GM06990 (cell line): Measurements from ENCODE around the gene NGLY1.

Source experiments
- DNase-seq: peaks from one replicate; pipeline ENCODE4 v3.0.0-alpha.2; 2011; ENCODE audit not compliant: insufficient read length; ENCODE audit errors: extremely low read depth
- H3K27me3 ChIP-seq: replicated peaks from 2 replicates; pipeline ENCODE4 v1.6.0; 2011; ENCODE audit warnings: low read length; ENCODE audit not compliant: control insufficient read depth, insufficient read depth
- H3K36me3 ChIP-seq: 2 replicates; pipeline ENCODE4 v1.5.1; 2011; ENCODE audit warnings: low read length; ENCODE audit not compliant: control insufficient read depth, insufficient read depth
- H3K4me3 ChIP-seq: replicated peaks from 2 replicates; pipeline ENCODE4 v1.5.1; 2011; ENCODE audit warnings: low read depth, mild to moderate bottlenecking, control low read depth, low read length
- CTCF ChIP-seq: IDR thresholded peaks from 2 replicates; pipeline ENCODE4 v1.5.1; 2011; ENCODE audit warnings: low read length, control low read depth, mild to moderate bottlenecking, inconsistent platforms; ENCODE audit not compliant: insufficient read depth, poor library complexity, severe bottlenecking

Gene NGLY1

GRCh38 chr3:25690768-25691533 lies 92.3 kb downstream of the NGLY1 start:
- DNase-seq = no peak
- TF ChIP-seq CTCF = no peak
- no peaks in the 10 kb centered on the region; the same call in 1 of the 2 replicates for H3K27me3 ChIP-seq
- no peak overlapping the region for H3K4me3 ChIP-seq
- no peaks in the 10 kb centered on the region for H3K36me3 ChIP-seq

GRCh38 chr3:25689226-25689625 lies 94.0 kb downstream of the NGLY1 start:
- TF ChIP-seq CTCF = no peak
- Histone ChIP-seq H3K36me3 (no peaks in the 10 kb centered on the region), H3K4me3 (no peak overlapping the region), H3K27me3 (no peaks in the 10 kb centered on the region; the same call in 1 of the 2 replicates)
- DNase-seq = no peak

GRCh38 chr3:25687742-25688141 lies 95.5 kb downstream of the NGLY1 start:
- H3K27me3 ChIP-seq = no peaks in the 10 kb centered on the region; the same call in 1 of the 2 replicates

DNA sequence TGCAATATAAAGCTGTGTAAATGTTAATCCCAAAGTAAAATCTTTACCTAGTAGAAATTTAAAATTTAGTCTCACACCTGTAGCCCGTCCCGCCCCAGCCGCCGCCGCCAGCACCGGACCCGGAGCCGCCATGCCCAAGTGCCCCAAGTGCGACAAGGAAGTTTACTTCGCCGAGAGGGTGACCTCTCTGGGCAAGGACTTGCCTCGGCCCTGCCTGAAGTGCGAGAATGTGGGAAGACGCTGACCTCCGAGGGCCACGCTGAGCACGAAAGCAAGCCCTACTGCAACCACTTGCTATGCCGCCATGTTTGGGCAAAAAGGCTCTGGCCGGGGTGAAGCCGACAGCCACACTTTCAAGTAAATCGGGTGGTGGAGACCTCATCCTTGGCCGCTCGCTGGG lies 96.5 kb downstream of the NGLY1 start:
- no peaks in the 10 kb centered on the region; the same call in 1 of the 2 replicates for H3K27me3 ChIP-seq
- no peak for DNase-seq
- H3K36me3 ChIP-seq = no peaks in the 10 kb centered on the region
- no peak for TF ChIP-seq CTCF
- H3K4me3 ChIP-seq = no peak overlapping the region

More at GRCh38 chr3:25687742-25688141, 95.5 kb downstream of the NGLY1 start:
- DNase-seq = no peak
- TF ChIP-seq CTCF = no peak
- Histone ChIP-seq H3K36me3 (no peaks in the 10 kb centered on the region), H3K4me3 (no peak overlapping the region)

- H3K27me3 ChIP-seq = no peaks in the 10 kb centered on the region
- DNase-seq = no peak
- no peaks in the 10 kb centered on the region for H3K36me3 ChIP-seq
- TF ChIP-seq CTCF = no peak
- H3K4me3 ChIP-seq = no peak overlapping the region
Observed at GRCh38 chr3:25683882-25684281, 99.4 kb downstream of the NGLY1 start.
